Panc1 (cell line): ENCODE data around the gene SH3BP5L. TPM values are rescaled to one million over a fixed set of nuclear protein-coding genes. Genes with fewer than 3 reads are reported as not detected.

ENCODE experiments used
- ATAC-seq: fragments of 200-7000 bp; cut with Tn5 transposase; 2 replicates; pipeline ENCODE4 v1.9.1; 2020; ENCODE audit warnings: mild to moderate bottlenecking, moderate library complexity
- BruUV-seq: library from RNA; stranded (reverse); fragments of 400-500 nt; replicated peaks from 2 replicates; lab custom pipeline; 2021; lab: Mats Ljungman, UMichigan
- CTCF ChIA-PET: fragments of 300-600 bp; sonication (Branson Sonifier 250); formaldehyde crosslinking; loops from one replicate; lab custom pipeline; 2022; ENCODE audit warnings: antibody characterized with exemption; lab: Charles Lee
- POLR2A ChIA-PET: fragments of 300-600 bp; sonication (Branson Sonifier 250); formaldehyde crosslinking; loops from one replicate; lab custom pipeline; 2022; ENCODE audit warnings: antibody characterized with exemption; lab: Charles Lee
- DNase-seq: peaks from one replicate; pipeline ENCODE4 v3.0.0-alpha.2; 2010; ENCODE audit warnings: low read depth, low spot score
- H3K27ac ChIP-seq: 2 replicates; pipeline ENCODE4 v1.5.1; 2011; ENCODE audit warnings: mild to moderate bottlenecking, low read length, inconsistent platforms
- H3K27me3 ChIP-seq: fragments of 200-500 bp; sonication (Bioruptor generic); 2 replicates; pipeline ENCODE4 v1.6.0; 2014; ENCODE audit warnings: low read length, inconsistent platforms; ENCODE audit not compliant: control insufficient read depth, insufficient read depth
- H3K36me3 ChIP-seq: fragments of 200-500 bp; sonication (Bioruptor generic); 2 replicates; pipeline ENCODE4 v1.5.1; 2014; ENCODE audit warnings: inconsistent platforms, mild to moderate bottlenecking, low read length, moderate library complexity; ENCODE audit not compliant: control insufficient read depth, insufficient read depth
- H3K4me1 ChIP-seq: 2 replicates; pipeline ENCODE4 v1.5.1; 2011; ENCODE audit warnings: inconsistent platforms, mild to moderate bottlenecking, low read length, moderate library complexity; ENCODE audit not compliant: control insufficient read depth, insufficient read depth
- H3K4me3 ChIP-seq, 2 experiments: 2 replicates each; pipeline ENCODE4 v1.5.1; 2011 to 2012; ENCODE audit warnings: low read depth in 2 of 2, low read length in 2 of 2, mild to moderate bottlenecking in 2 of 2, inconsistent platforms in 1 of 2, moderate library complexity in 1 of 2
- H3K9me3 ChIP-seq: fragments of 200-500 bp; sonication (Bioruptor generic); 2 replicates; pipeline ENCODE4 v1.5.1; 2014; ENCODE audit warnings: low read depth, mild to moderate bottlenecking, inconsistent platforms, low read length, moderate library complexity; ENCODE audit not compliant: control insufficient read depth, insufficient read depth
- POLR2AphosphoS5 ChIP-seq: IDR thresholded peaks from 2 replicates; pipeline ENCODE4 v1.6.1; 2012; ENCODE audit warnings: mild to moderate bottlenecking, low read depth, low read length, moderate library complexity
- REST ChIP-seq, 2 experiments: IDR thresholded peaks; 2 replicates each; pipeline ENCODE4 v1.6.1; 2011 to 2012; ENCODE audit warnings: low read depth in 2 of 2, control low read depth in 1 of 2, low read length in 1 of 2, mild to moderate bottlenecking in 1 of 2, moderate library complexity in 1 of 2; ENCODE audit not compliant: insufficient read depth in 1 of 2
- SIN3A ChIP-seq: IDR thresholded peaks from 2 replicates; pipeline ENCODE4 v1.6.1; 2012; ENCODE audit warnings: low read depth, mild to moderate bottlenecking, low read length, moderate library complexity, borderline replicate concordance; ENCODE audit not compliant: insufficient read depth
- TCF7L2 ChIP-seq: IDR thresholded peaks from 2 replicates; pipeline ENCODE4 v1.6.1; 2011; ENCODE audit warnings: mild to moderate bottlenecking, low read depth, low read length, inconsistent platforms
- in situ Hi-C: cut with HindIII; loops from 2 replicates; pipeline ENCODE4 v1.10.0; 2016; ENCODE audit warnings: low sequenced_read_pairs, low pct_unique_long_range_greater_than_20kb
- intact Hi-C: fragments of 100-400 bp; cut with micrococcal nuclease; formaldehyde crosslinking; loops from one replicate; pipeline ENCODE4 v1.10.0; 2022; ENCODE audit not compliant: unreplicated experiment
- total RNA-seq: library from RNA; stranded (reverse); gene quantifications from one replicate; pipeline ENCODE4 v1.2.1, GENCODE V29; 2021; ENCODE audit not compliant: unreplicated experiment
- TF ChIP-seq, protein P1 (sequence below): fragments of 450-650 bp; IDR thresholded peaks from 2 replicates; pipeline ENCODE4 v1.5.1; 2017; ENCODE audit warnings: mild to moderate bottlenecking

Gene SH3BP5L
- total RNA-seq, 1 experiment from 2014 or later, result 23.9 TPM

GRCh38 chr1:248843687-248844086 lies 18.0 kb upstream of the SH3BP5L start:
- no peak overlapping the region for H3K27ac ChIP-seq
- no peaks in the 10 kb centered on the region for H3K4me1 ChIP-seq
- intact Hi-C loops (no loop called here), in situ Hi-C loops (no loop called here)
- DNase-seq (no peak), ATAC-seq (no peak)
- H3K36me3 ChIP-seq, result peaks cover 7% of the 10 kb centered on the region; the same call in 1 of the 2 replicates
- POLR2A ChIA-PET, result interaction anchor here (0.6 kb wide), 1 partner anchor 14 kb away, joined by 3 read pairs; no protein-coding TSS in a partner anchor
- CTCF ChIA-PET, result no interaction called here
- no TSS peak for BruUV-seq
- no peaks in the 10 kb centered on the region for H3K27me3 ChIP-seq
- H3K9me3 ChIP-seq, result no peaks in the 10 kb centered on the region
- no peak for TF ChIP-seq SIN3A
- TF ChIP-seq, protein P1, sequence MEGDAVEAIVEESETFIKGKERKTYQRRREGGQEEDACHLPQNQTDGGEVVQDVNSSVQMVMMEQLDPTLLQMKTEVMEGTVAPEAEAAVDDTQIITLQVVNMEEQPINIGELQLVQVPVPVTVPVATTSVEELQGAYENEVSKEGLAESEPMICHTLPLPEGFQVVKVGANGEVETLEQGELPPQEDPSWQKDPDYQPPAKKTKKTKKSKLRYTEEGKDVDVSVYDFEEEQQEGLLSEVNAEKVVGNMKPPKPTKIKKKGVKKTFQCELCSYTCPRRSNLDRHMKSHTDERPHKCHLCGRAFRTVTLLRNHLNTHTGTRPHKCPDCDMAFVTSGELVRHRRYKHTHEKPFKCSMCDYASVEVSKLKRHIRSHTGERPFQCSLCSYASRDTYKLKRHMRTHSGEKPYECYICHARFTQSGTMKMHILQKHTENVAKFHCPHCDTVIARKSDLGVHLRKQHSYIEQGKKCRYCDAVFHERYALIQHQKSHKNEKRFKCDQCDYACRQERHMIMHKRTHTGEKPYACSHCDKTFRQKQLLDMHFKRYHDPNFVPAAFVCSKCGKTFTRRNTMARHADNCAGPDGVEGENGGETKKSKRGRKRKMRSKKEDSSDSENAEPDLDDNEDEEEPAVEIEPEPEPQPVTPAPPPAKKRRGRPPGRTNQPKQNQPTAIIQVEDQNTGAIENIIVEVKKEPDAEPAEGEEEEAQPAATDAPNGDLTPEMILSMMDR, result no peak
- no peak overlapping the region for H3K4me3 ChIP-seq

DNA sequence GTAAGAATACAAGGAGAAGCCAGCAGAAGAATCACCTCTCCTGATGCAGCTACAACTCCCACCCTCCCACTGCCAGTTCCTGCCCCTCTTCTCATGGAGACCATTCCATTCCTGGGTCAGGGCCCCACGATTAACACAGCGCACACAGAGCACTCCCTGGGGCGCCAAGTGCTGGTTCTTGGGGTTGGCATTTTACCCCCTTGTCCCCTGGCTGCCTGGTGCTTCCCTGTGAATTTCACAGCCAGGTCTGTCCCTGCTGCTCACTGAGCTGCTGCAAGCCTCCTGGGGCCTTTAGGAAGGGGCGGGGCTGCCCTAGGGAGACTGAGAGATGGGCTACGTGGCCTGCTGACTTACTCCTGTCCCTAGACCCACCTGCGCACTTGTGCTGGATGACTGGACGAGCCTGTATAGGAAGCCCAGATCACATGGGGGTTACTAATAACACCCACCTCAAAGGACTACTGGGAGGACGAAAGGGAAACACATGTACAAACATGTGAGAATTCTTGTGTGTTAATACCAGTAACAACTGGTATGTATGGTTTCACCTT lies 17.1 kb upstream of the SH3BP5L start:
- no peak overlapping the region for H3K4me3 ChIP-seq
- ChIA-PET CTCF (no interaction called here), POLR2A (no interaction called here)
- no peaks in the 10 kb centered on the region for H3K4me1 ChIP-seq
- DNase-seq (no peak), ATAC-seq (no peak)
- no TSS peak for BruUV-seq
- in situ Hi-C loops, result no loop called here
- peaks cover 7% of the 10 kb centered on the region; the same call in 1 of the 2 replicates for H3K36me3 ChIP-seq
- no peak for TF ChIP-seq REST (IDR thresholded peaks at IDR 0.05; ENCODE audit: insufficient read depth in 1 of 2, low read depth in 2 of 2, low read length in 1 of 2)
- TF ChIP-seq, protein P1, result no peak
- TF ChIP-seq POLR2AphosphoS5, result no peak
- no peak for TF ChIP-seq TCF7L2
- no peak for TF ChIP-seq SIN3A
- no peaks in the 10 kb centered on the region for H3K27me3 ChIP-seq
- intact Hi-C loops, result no loop called here
- no peaks in the 10 kb centered on the region for H3K9me3 ChIP-seq
- no peak overlapping the region for H3K27ac ChIP-seq
